Hepatocyte (in vitro differentiated cells): Measurements from ENCODE around the gene PRAC1.

Source experiments
- CTCF ChIP-seq: fragments of 200-600 bp; sonication (generic); IDR thresholded peaks from 2 replicates; pipeline ENCODE4 v1.5.1; 2016; ENCODE audit warnings: antibody characterized with exemption, mild to moderate bottlenecking; ENCODE audit not compliant: poor library complexity
- EZH2 ChIP-seq: fragments of 200-600 bp; sonication (generic); IDR thresholded peaks from 2 replicates; pipeline ENCODE4 v1.6.1; 2016; ENCODE audit warnings: antibody characterized with exemption, mild to moderate bottlenecking, borderline replicate concordance
- EZH2phosphoT487 ChIP-seq: fragments of 200-600 bp; sonication (generic); IDR thresholded peaks from one replicate; pipeline ENCODE4 v1.6.1; 2018; ENCODE audit warnings: antibody characterized with exemption, mild to moderate bottlenecking, low read depth, moderate library complexity; ENCODE audit not compliant: unreplicated experiment, severe bottlenecking

DNA sequence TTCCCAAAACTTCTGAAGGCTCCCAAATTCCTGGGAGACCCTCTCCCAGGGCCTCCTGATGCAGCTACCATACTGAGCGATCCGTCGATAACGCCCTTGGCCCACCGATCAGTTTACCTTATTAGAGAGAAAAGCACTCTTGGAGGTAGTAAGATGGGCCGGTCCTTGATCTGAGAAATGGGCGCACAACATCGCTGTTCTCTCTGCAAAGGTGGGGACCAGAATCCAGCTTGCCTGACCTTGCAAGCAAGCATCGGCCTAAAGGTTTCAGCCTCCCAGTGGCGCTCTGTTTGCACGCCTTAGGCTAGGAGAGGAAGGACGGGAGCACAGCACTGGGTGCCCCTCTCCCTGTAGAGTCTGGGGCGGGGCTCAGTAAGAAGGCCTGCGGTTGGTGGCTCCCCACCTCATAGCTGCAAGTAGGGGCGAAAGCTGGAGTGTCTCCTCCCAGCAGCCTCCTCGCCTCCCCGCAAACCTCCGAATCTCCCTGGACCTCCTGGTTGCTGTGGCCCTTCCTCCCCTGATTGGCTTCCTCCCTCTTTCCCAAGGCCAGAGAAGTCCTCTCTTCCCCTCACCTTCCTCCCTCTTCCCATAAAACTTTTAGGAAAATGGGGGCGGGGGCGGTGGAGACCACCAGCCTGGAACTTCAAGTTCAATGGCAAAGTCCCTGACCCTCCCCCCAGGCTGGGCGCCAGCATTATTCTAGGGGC, at the start of gene PRAC1:
- TF ChIP-seq CTCF: no peak
- peak; percentile 15 for TF ChIP-seq EZH2
- TF ChIP-seq EZH2phosphoT487: no peak
